HCT116 (cell line): Measurements from ENCODE around the gene RTF1.

Source experiments
- CBX3 ChIP-seq: IDR thresholded peaks from 2 replicates; pipeline ENCODE4 v1.6.1; 2012; ENCODE audit warnings: low read depth
- EZH2 ChIP-seq: fragments of 200-600 bp; sonication (generic); IDR thresholded peaks from 2 replicates; pipeline ENCODE4 v1.6.1; 2017; ENCODE audit warnings: antibody characterized with exemption, mixed run types
- FOSL1 ChIP-seq: IDR thresholded peaks from 2 replicates; pipeline ENCODE4 v1.6.1; 2012; ENCODE audit warnings: low read depth
- POLR2A ChIP-seq: IDR thresholded peaks from 2 replicates; pipeline ENCODE4 v1.7.0; 2011; ENCODE audit warnings: borderline replicate concordance; ENCODE audit not compliant: insufficient read depth, insufficient read length; ENCODE audit errors: extremely low read depth
- SIN3A ChIP-seq: IDR thresholded peaks from 2 replicates; pipeline ENCODE4 v1.6.1; 2012; ENCODE audit warnings: low read depth
- YY1 ChIP-seq: IDR thresholded peaks from 2 replicates; pipeline ENCODE4 v1.6.1; 2011; ENCODE audit warnings: low read length, low read depth, moderate library complexity, mild to moderate bottlenecking; ENCODE audit not compliant: insufficient replicate concordance; ENCODE audit errors: extremely low read depth
- ZBTB33 ChIP-seq: IDR thresholded peaks from 2 replicates; pipeline ENCODE4 v1.6.1; 2011; ENCODE audit warnings: mild to moderate bottlenecking, low read length, moderate library complexity; ENCODE audit not compliant: insufficient replicate concordance; ENCODE audit errors: extremely low read depth
- TF ChIP-seq, protein P1 (sequence below), 3 experiments: fragments of 200-600 bp in 1 of 3; sonication (generic) in 1 of 3; IDR thresholded peaks in 2 of 3; conservative IDR thresholded peaks in 1 of 3; 2 replicates each; pipeline ENCODE4 v1.5.1; 2012 to 2017; ENCODE audit warnings: low read depth in 2 of 3, low read length in 2 of 3, antibody characterized with exemption in 1 of 3, borderline replicate concordance in 1 of 3, control low read depth in 1 of 3, mild to moderate bottlenecking in 1 of 3, mixed read lengths in 1 of 3, mixed run types in 1 of 3, moderate library complexity in 1 of 3; ENCODE audit not compliant: insufficient read depth in 1 of 3

DNA sequence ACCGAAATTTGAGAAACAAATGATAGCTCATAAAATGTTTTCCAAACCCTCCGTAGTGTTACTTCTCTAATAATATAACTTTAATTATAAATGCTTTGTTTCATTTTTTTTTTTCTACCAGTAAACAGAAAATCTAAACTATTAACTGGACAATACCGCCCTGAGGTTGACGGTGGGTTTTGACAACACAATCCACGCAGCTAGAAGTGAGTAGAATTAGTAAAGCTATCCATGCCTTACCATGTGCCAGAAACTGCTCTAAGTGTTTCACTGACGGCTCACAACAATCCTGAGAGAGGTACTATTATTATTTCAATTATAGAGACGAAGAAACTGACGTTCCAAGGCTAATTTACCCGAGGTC is 15.0 kb upstream of the RTF1 start:
- TF ChIP-seq, protein P1, sequence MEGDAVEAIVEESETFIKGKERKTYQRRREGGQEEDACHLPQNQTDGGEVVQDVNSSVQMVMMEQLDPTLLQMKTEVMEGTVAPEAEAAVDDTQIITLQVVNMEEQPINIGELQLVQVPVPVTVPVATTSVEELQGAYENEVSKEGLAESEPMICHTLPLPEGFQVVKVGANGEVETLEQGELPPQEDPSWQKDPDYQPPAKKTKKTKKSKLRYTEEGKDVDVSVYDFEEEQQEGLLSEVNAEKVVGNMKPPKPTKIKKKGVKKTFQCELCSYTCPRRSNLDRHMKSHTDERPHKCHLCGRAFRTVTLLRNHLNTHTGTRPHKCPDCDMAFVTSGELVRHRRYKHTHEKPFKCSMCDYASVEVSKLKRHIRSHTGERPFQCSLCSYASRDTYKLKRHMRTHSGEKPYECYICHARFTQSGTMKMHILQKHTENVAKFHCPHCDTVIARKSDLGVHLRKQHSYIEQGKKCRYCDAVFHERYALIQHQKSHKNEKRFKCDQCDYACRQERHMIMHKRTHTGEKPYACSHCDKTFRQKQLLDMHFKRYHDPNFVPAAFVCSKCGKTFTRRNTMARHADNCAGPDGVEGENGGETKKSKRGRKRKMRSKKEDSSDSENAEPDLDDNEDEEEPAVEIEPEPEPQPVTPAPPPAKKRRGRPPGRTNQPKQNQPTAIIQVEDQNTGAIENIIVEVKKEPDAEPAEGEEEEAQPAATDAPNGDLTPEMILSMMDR (IDR thresholded peaks at IDR 0.05 in 2 of 3, conservative IDR thresholded peaks at IDR 0.05 in 1 of 3; ENCODE audit: borderline replicate concordance in 1 of 3, insufficient read depth in 1 of 3, low read depth in 2 of 3, low read length in 2 of 3) = no peak
- no peak for TF ChIP-seq FOSL1
- no peak for TF ChIP-seq EZH2
- TF ChIP-seq ZBTB33 = no peak
- TF ChIP-seq POLR2A = no peak
- TF ChIP-seq SIN3A = no peak
- TF ChIP-seq YY1 = no peak
- no peak for TF ChIP-seq CBX3
